Fibroblast of pulmonary artery (primary cell): Measurements from ENCODE around the gene TNKS1BP1.

Experiments
- DNase-seq: peaks from one replicate; pipeline ENCODE4 v3.0.0-alpha.2; 2010; ENCODE audit warnings: low read depth
- H3K4me3 ChIP-seq: replicated peaks from 2 replicates; pipeline ENCODE4 v1.5.1; 2011; ENCODE audit warnings: low read depth, mild to moderate bottlenecking, control low read depth, low read length, moderate library complexity
- TF ChIP-seq, protein P1 (sequence below): IDR thresholded peaks from 2 replicates; pipeline ENCODE4 v1.5.1; 2011; ENCODE audit warnings: mild to moderate bottlenecking, control low read depth, low read length, inconsistent platforms; ENCODE audit errors: missing control alignments

Gene TNKS1BP1

DNA sequence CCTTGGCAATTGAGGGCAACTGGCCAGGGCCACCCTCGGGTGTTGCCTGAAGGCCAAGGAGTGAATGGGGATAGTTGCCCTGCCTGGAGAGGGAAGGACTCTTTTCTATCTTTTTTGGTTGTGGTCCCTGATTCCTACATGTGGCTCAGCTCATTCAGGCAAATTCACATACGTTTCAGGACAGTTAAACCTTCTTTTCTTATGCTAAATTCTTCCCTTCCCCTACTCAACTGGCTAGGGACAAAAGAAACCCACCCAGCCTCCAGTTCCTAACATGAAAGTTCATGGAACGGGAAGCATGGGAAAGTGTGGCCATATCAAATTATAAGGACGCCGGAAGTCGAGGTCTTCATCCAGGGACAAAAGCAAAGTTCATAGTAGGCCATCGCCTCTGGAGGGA is 61.4 kb downstream of the TNKS1BP1 start:
- no peak overlapping the region for H3K4me3 ChIP-seq
- TF ChIP-seq, protein P1, sequence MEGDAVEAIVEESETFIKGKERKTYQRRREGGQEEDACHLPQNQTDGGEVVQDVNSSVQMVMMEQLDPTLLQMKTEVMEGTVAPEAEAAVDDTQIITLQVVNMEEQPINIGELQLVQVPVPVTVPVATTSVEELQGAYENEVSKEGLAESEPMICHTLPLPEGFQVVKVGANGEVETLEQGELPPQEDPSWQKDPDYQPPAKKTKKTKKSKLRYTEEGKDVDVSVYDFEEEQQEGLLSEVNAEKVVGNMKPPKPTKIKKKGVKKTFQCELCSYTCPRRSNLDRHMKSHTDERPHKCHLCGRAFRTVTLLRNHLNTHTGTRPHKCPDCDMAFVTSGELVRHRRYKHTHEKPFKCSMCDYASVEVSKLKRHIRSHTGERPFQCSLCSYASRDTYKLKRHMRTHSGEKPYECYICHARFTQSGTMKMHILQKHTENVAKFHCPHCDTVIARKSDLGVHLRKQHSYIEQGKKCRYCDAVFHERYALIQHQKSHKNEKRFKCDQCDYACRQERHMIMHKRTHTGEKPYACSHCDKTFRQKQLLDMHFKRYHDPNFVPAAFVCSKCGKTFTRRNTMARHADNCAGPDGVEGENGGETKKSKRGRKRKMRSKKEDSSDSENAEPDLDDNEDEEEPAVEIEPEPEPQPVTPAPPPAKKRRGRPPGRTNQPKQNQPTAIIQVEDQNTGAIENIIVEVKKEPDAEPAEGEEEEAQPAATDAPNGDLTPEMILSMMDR, result no peak
- DNase-seq, result no peak

DNA sequence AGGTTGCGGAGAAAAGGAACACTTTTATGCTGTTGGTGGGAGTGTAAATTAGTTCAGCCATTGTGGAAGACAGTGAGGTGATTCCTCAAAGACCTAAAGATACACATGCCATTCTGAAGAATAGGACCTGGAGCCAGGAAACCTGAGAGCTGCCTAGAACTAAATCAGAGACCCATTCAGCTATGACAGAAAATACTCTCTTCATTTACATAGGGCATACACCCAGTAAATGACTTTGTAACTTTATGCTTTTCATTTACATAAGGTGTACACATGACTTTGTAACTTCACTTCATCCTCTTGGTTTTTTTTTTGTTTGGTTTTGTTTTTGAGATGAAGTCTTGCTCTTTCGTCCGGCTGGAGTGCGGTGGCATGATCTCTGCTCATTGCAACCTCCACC is 62.6 kb downstream of the TNKS1BP1 start:
- TF ChIP-seq, protein P1, result no peak
- no peak for DNase-seq
- H3K4me3 ChIP-seq, result no peak overlapping the region

DNA sequence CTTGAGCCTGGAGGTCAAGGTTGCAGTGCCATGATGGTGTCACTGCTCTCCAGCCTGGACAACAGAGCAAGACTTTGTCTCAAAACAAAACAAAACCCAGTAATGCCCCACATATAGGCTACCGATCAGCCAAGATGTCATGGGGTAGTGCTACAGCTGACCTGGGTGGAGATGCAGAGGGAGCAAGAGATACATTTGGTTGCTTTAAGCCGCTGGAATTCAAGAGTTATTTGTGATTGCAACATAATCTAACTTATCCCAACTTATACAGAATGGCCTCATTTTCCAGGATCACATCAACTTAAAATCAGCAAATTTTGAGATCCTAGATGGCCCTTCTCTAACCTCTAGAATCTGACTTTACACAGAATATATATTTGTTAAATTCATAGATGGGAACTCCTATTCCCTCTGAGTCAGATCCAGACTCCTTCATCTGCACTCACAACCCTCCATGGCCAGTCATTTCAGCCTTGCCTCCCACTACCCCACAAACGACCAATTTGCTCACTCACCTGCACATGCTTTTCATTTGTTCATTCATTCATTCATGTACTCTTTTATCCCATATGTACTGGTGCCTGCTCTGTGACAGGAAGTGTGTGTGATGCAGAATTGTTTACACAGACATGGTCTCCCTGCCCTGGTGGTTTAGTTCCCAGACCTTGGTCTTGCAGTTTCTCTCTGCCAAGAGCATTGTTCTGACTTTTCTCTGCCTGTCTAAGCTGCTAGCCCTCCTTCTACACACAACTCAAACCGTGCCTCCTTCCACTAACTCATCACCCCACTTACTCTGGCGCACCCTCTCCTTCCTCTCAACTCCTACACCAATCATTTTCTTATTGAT is 63.6 kb downstream of the TNKS1BP1 start:
- TF ChIP-seq, protein P1, result no peak
- H3K4me3 ChIP-seq, result no peak overlapping the region
- no peak for DNase-seq

DNA sequence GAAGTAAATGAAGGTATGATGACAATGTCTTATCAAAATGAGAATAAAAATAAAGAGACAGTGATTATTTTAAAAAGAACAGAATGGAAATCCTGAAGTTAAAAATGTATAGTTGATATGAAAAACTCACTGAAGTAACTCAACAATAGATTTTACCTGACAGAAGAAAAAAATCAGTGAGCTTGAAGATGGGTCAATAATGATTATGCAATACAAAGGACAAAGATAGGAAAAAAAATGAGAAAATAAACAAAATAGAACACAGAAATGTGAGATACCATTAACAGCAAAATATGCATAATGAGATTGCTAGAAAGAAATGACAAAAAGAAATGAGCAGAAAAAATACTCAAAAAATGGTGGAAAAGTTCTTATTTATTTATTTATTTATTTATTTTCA is 68.6 kb downstream of the TNKS1BP1 start:
- H3K4me3 ChIP-seq, result no peak overlapping the region
- TF ChIP-seq, protein P1, result no peak
- no peak for DNase-seq

DNA sequence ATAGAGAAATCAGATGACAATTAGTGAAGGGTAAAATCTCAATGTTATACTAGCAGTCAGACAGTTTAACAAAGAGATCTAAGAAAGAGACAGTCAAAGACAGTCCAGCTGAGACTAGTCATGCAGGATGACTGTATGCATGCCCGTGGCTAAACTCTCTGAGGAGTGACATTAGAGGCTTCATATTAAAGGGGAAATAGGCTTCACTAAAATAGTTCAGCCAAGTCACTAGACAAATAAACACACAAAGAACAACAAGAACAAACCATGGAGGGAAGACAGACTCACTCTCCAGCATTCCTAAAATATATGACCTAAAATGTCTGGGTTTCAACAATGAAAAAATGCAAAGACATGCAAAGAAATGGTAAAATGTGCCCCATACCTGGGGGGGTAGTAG is 69.1 kb downstream of the TNKS1BP1 start:
- TF ChIP-seq, protein P1, result no peak
- no peak overlapping the region for H3K4me3 ChIP-seq
- no peak for DNase-seq

DNA sequence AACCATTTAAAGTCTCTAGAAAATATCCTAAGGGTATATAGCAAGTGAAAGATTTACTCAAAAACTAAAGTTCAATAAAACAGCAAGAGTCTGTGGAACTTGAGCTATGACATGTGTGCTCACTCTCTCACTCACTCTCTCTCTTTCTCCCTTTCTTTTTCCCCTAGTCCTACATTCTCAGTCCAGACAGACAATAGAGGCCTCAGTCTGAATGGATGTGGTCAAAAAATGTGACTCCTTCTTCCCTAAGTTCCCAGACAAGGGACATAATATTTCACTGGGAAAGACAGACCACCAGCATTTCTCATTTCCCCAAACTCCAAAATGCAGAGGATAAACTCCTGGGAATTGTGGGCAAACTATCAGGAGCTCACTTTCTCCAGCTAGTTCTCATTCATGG is 70.1 kb downstream of the TNKS1BP1 start:
- no peak overlapping the region for H3K4me3 ChIP-seq
- DNase-seq, result no peak
- TF ChIP-seq, protein P1, result no peak
